Large intestine (tissue), 3 donors: ENCODE results near the gene PTX3. TPM values are rescaled to one million over a fixed set of nuclear protein-coding genes. Genes with fewer than 3 reads are reported as not detected.

Experiments used
- DNase-seq, 2 donors: peaks; one replicate each; pipeline versions ENCODE4 v3.0.0 to v3.0.0-alpha.2; 2013
- H3K27ac ChIP-seq: one replicate; pipeline ENCODE4 v1.5.1; 2013; ENCODE audit warnings: low read length
- H3K27me3 ChIP-seq: 2 replicates; pipeline ENCODE4 v1.6.1; 2013; ENCODE audit warnings: low read length; ENCODE audit not compliant: control insufficient read depth, insufficient read depth
- H3K36me3 ChIP-seq: 2 replicates; pipeline ENCODE4 v1.6.1; 2013; ENCODE audit warnings: low read length; ENCODE audit not compliant: control insufficient read depth, insufficient read depth
- H3K4me1 ChIP-seq: one replicate; pipeline ENCODE4 v1.6.1; 2013; ENCODE audit warnings: low read length; ENCODE audit not compliant: control insufficient read depth, insufficient read depth
- H3K4me3 ChIP-seq: one replicate; pipeline ENCODE4 v1.5.1; 2013; ENCODE audit warnings: low read length
- H3K9me3 ChIP-seq: one replicate; pipeline ENCODE4 v1.6.1; 2013; ENCODE audit warnings: mild to moderate bottlenecking, low read depth, low read length, moderate library complexity; ENCODE audit not compliant: control insufficient read depth
- WGBS: methylation state at CpG from one replicate; pipeline ENCODE4 v1.1.5; 2013; ENCODE audit warnings: low lambda C conversion rate; ENCODE audit not compliant: insufficient coverage; 5-methylcytosine and 5-hydroxymethylcytosine counted together
- polyA plus RNA-seq: library from polyadenylated mRNA; unstranded; fragments of 120-200 nt; gene quantifications from one replicate; pipeline ENCODE4 v1.2.1, GENCODE V29; 2013

PTX3 gene
- polyA plus RNA-seq, 1 donor = 9.2 TPM

DNA sequence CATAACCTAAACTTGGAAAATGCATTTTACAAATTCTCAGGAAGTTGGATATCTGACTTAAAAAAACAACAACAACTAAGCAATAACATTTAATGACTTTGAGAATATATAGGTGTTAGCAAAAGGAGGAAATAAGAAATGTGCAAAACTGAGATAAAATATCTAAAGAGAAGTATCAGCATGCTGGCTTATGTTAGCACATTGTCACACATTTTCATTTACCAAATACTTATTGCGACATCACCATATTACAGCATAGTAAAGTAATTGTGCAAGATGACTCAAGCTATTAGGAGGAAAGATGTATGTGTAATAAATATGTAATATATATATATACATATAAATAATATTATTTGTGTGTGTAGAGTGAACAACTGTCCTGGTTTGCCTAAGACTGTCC, 9.2 kb downstream of the PTX3 start:
- 100% methylated on average over 1 of the region's 1 CpG for WGBS
- Histone ChIP-seq H3K9me3 (no peaks in the 10 kb centered on the region), H3K4me3 (no peak overlapping the region), H3K27me3 (no peaks in the 10 kb centered on the region), H3K27ac (no peak overlapping the region), H3K36me3 (no peaks in the 10 kb centered on the region), H3K4me1 (no peaks in the 10 kb centered on the region)
- DNase-seq = no peak

DNA sequence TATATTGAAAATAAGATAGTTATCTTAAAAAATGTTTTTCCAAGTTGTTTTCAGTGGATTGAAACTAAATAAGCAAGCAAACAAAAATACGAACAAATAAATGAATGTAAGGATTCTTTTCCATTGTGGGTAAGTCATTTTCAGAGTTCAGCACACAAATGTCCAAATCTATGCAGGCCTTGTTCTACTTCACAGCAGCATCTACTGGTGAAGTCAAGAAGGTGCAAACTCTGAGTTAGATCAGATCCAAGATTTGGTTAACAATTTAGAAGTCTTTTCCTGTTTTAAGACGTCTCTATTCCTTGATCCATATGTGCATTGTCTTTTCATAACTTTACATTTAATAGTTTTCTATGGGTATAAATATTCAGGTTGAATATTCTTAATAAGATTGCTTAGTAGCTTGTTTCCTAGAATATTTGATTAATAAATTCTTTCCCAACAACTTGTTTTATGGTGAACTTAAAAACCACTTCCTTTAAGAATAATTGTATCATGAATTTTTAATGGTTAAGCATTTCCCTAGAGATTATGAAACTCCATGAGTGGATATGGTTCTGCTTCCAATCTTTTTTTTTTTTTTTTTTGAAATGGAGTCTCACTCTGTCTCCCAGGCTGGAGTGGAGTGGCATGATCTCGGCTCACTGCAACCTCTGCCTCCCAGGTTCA, 10.5 kb downstream of the PTX3 start:
- H3K4me1 ChIP-seq = no peaks in the 10 kb centered on the region
- H3K9me3 ChIP-seq = no peaks in the 10 kb centered on the region
- H3K4me3 ChIP-seq = no peak overlapping the region
- WGBS = 63% methylated on average over 1 of the region's 3 CpGs
- DNase-seq = no peak
- no peaks in the 10 kb centered on the region for H3K36me3 ChIP-seq
- no peak overlapping the region for H3K27ac ChIP-seq
- no peaks in the 10 kb centered on the region for H3K27me3 ChIP-seq

DNA sequence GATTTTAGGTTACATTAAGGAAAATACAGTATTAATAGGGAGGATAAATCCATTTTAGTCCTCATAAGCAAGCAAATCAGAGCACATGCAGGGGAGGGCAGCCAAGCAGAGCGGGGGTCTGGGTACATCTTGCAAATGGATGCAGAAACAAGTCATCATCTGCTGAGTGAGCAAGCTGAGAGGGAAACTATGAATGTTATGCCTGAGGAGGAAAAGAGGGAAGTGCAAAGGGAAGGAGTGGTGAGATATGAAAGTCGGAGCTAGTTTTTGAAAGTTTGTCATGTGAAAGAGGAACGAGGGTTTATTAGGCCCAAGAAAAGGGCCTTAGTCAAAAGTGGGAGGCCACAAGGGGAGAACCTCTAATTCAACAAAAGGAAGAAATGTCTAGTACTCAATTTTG, 15.4 kb downstream of the PTX3 start:
- no CpG with 5 or more reads among the region's 3 CpGs for WGBS

DNA sequence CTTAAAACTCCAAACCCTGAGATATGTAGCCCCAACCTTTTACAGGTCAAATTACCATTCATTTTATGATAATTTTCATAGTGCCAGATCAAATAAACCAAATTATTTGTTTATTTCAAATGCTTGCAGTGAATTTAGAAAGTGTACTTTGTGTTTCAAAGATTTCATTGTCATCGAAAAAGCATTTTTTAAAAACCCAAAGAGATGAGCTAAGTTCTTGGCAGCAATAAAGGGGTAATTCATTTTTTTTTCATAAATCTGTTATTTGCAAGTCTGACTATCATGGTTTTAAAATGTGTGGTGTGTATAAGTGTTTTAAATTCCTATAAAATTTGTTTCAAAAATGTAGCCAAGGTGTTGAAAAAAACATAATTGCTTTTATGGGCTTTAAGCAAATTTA, 17.2 kb downstream of the PTX3 start:
- Histone ChIP-seq H3K9me3 (no peaks in the 10 kb centered on the region), H3K36me3 (no peaks in the 10 kb centered on the region), H3K27me3 (no peaks in the 10 kb centered on the region), H3K4me3 (no peak overlapping the region), H3K27ac (no peak overlapping the region), H3K4me1 (no peaks in the 10 kb centered on the region)
- no peak for DNase-seq
- 100% methylated on average over 1 of the region's 1 CpG for WGBS

More for the DNA sequence above, 15.4 kb downstream of the PTX3 start:
- H3K4me3 ChIP-seq = no peak overlapping the region
- no peaks in the 10 kb centered on the region for H3K27me3 ChIP-seq
- no peak overlapping the region for H3K27ac ChIP-seq
- no peaks in the 10 kb centered on the region for H3K36me3 ChIP-seq
- no peaks in the 10 kb centered on the region for H3K9me3 ChIP-seq
- no peak for DNase-seq
- no peaks in the 10 kb centered on the region for H3K4me1 ChIP-seq

DNA sequence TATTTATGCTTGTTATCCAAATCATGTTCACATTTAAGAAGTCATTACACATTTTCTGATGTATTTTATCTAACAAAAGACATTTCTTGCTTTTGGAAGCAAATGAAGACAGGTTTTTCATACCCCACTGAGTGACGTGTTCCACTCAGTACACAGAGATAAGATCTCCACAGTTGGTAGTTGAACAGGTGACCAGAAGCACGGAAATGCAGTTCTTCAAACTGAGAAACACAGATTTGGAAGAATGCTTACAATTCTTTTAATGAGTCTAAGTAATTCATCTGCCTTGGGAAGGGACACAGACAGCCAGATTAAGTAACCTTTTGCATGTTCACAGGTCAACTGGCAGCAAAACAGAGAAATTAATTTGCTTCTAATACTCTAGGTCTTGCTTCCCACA, 23.1 kb downstream of the PTX3 start:
- no peak for DNase-seq
- no peaks in the 10 kb centered on the region for H3K4me1 ChIP-seq
- no peaks in the 10 kb centered on the region for H3K9me3 ChIP-seq
- H3K27ac ChIP-seq = no peak overlapping the region
- no peak overlapping the region for H3K4me3 ChIP-seq
- no peaks in the 10 kb centered on the region for H3K27me3 ChIP-seq
- WGBS = no CpG with 5 or more reads among the region's 2 CpGs
- no peaks in the 10 kb centered on the region for H3K36me3 ChIP-seq

DNA sequence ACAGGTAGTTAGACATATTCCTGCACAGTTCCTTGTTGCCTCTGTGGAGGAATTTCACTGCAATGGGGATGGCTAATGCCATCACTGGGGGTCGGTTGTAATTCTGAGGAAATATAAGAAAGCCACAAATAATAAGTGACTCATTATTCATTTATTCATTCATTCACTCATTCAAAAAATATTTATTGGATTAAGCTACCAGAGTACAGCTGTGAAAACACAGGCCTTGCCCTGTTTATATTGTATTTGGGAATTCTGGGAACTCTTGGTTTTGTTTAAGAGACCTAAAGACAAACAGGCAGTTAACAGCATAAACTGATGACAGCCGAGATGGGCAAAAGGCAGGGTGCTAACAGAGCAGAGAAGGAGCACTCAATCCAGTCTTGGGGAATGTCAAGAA, 23.6 kb downstream of the PTX3 start:
- no peaks in the 10 kb centered on the region for H3K27me3 ChIP-seq
- DNase-seq = no peak
- H3K36me3 ChIP-seq = no peaks in the 10 kb centered on the region
- H3K9me3 ChIP-seq = no peaks in the 10 kb centered on the region
- no peak overlapping the region for H3K27ac ChIP-seq
- H3K4me3 ChIP-seq = no peak overlapping the region
- no CpG with 5 or more reads among the region's 2 CpGs for WGBS
- H3K4me1 ChIP-seq = no peaks in the 10 kb centered on the region

DNA sequence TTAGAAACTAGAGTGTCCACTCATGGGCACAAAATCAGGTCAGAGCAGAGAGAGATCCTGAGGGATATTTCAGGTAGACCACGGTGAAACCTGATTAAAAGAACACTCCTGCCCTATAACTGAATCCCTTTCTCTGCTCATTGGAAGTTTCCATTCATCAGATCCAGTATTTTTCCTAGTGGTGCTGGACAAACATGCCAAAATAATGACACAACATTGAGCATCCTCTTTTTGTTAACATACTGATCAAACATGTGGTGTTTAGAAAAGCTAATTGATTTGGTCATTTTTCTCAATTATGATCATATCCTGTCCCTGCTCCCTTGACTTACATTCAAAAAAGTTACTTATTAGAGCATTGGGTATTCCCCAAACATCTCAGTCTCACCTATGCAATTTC, 27.2 kb downstream of the PTX3 start:
- Histone ChIP-seq H3K4me3 (no peak overlapping the region), H3K9me3 (no peaks in the 10 kb centered on the region), H3K4me1 (no peaks in the 10 kb centered on the region), H3K27ac (no peak overlapping the region), H3K36me3 (no peaks in the 10 kb centered on the region), H3K27me3 (no peaks in the 10 kb centered on the region)
- no CpG with 5 or more reads among the region's 1 CpG for WGBS
- no peak for DNase-seq

DNA sequence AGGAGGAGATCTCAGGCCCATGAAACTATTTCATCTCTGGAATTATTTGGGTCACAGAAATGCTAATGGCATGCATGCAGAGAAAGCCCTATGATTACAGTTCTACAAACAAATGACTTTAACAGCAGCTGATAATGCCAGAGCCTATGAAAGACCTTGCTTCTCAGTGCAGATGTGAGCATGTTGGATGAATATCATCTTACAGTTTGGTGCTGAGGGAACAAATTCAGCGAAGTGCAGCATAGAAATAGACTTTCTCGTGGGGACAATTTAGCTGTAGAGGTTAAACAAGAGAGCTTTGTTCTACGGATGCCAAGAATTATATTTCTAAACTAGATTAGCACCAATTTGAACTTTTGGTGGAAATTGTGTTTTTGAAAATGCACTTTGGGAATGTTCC, 27.7 kb downstream of the PTX3 start:
- H3K27ac ChIP-seq = no peak overlapping the region
- 100% methylated on average over 1 of the region's 3 CpGs for WGBS

DNA sequence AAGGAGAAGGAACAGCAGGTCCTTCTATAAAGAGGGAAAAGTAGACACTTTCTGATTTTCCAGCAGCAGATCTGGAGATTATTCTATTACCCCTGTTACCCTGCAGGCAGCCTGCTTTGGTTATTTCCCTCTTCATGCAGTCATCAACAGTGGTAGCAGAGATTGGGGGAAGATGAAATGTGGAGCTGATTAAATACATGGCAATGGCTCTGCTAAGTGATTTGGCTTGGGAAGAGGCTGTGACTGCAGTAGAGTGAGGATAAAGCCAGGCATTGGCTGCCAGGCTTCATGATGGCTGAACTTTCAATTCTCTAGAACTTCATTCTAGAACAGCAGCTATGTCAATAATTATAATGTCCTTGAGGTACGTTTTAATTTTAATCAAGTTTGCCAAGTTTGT, 29.1 kb downstream of the PTX3 start:
- DNase-seq = no peak
- Histone ChIP-seq H3K4me3 (no peak overlapping the region), H3K9me3 (no peaks in the 10 kb centered on the region), H3K36me3 (no peaks in the 10 kb centered on the region), H3K27me3 (no peaks in the 10 kb centered on the region), H3K27ac (no peak overlapping the region), H3K4me1 (no peaks in the 10 kb centered on the region)
- WGBS = 86% methylated on average over 1 of the region's 1 CpG

More for the DNA sequence above, 27.7 kb downstream of the PTX3 start:
- Histone ChIP-seq H3K27me3 (no peaks in the 10 kb centered on the region), H3K4me3 (no peak overlapping the region), H3K36me3 (no peaks in the 10 kb centered on the region), H3K9me3 (no peaks in the 10 kb centered on the region), H3K4me1 (no peaks in the 10 kb centered on the region)
- no peak for DNase-seq

DNA sequence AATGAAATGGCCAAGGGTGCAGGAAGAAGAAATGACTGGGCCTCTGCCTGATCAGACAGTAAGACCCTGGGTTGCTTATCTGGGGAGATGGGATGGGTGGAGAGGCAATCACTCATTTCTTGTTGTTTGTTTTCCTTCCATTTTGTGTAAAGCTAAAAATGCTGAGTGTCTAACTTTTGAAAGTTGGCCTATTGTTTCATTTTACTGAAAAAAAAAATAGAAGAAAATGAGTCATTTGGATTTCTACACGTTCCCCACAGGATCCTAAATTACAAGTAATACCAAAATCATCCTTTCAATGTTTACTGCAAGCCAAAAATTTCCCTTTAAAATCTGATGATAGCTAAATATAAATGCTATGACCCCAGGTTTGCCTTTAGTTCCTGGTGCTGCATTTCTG, 30.6 kb downstream of the PTX3 start:
- H3K27ac ChIP-seq = no peak overlapping the region
- no peak overlapping the region for H3K4me3 ChIP-seq
- WGBS = 67% methylated on average over 1 of the region's 1 CpG

DNA sequence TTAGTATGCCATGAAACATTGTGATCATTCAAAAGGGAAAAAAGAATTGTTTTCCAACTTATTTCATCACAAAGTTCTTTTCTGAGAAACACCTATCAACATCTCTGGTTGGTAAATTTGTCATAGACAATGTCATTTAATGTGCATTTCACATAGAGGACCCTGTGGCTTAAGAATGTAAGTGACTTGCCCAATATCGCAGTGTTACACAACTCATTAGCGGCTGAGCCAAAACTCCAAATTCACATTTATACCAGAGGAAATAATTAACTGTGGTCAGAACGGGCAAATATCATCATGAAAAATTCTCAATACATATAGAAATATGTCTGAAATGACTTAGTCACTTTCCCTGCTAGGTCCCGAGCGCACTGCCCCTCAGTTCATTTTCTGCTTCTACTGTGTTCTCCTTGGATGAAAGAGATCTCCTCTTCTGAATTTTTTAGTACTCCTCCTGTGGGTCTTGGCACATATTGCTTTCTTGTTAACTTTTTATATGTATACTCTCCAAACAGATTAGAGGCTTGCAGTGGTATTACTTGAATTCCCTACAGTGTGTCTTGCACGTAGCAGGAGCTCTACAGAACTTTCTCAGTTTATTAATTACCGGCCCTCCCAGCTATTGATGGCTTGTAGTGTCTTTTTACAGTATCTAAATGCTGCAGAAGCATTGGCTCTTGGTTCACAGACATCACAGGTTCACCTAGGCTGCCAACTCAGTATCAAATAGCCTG, 33.1 kb downstream of the PTX3 start:
- H3K4me1 ChIP-seq = no peaks in the 10 kb centered on the region
- WGBS = 83% methylated on average over 1 of the region's 7 CpGs
- H3K4me3 ChIP-seq = no peak overlapping the region
- no peak for DNase-seq
- H3K36me3 ChIP-seq = no peaks in the 10 kb centered on the region
- H3K9me3 ChIP-seq = no peaks in the 10 kb centered on the region
- H3K27me3 ChIP-seq = no peaks in the 10 kb centered on the region
- no peak overlapping the region for H3K27ac ChIP-seq

More for the DNA sequence above, 30.6 kb downstream of the PTX3 start:
- no peak for DNase-seq
- Histone ChIP-seq H3K9me3 (no peaks in the 10 kb centered on the region), H3K4me1 (no peaks in the 10 kb centered on the region), H3K36me3 (no peaks in the 10 kb centered on the region), H3K27me3 (no peaks in the 10 kb centered on the region)
